ENCODE measurements around the gene KCNK5. TPM values are rescaled to one million over a fixed set of nuclear protein-coding genes. Genes with fewer than 3 reads are reported as not detected.

KCNK5 gene
- total and polyA plus RNA-seq, 7 donors, result 3.0 to 26.9 (median 7.5) TPM

GRCh38 chr6:39218868-39219567, 10.3 kb downstream of the KCNK5 start:
- H3K27me3 ChIP-seq, result no peaks in the 10 kb centered on the region
- TF ChIP-seq EP300 (IDR thresholded peaks at IDR 0.05) (no peak), CTCF (IDR thresholded peaks at IDR 0.05) (no peak), POLR2A (IDR thresholded peaks at IDR 0.05) (no peak), POLR2AphosphoS5 (IDR thresholded peaks at IDR 0.05) (no peak)
- H3K4me1 ChIP-seq, result no peaks in the 10 kb centered on the region
- WGBS, 2 donors, result 43 to 52% methylated on average over 5 of the region's 5 CpGs
- H3K36me3 ChIP-seq, result no peaks in the 10 kb centered on the region
- DNase-seq, result no peak
- intact Hi-C loops (cut with DNase I), result no loop called here
- H3K4me3 ChIP-seq, result no peak overlapping the region
- no peak overlapping the region for H3K27ac ChIP-seq
- H3K9me3 ChIP-seq, result no peaks in the 10 kb centered on the region

GRCh38 chr6:39217177-39217864, 12.0 kb downstream of the KCNK5 start:
- no peaks in the 10 kb centered on the region for H3K4me1 ChIP-seq
- no peak overlapping the region for H3K27ac ChIP-seq
- intact Hi-C loops (cut with DNase I), result no loop called here

GRCh38 chr6:39215640-39216158, 13.6 kb downstream of the KCNK5 start:
- 14 to 62% methylated on average over 10 of the region's 10 CpGs for WGBS, 2 donors
- intact Hi-C loops (cut with DNase I), result no loop called here
- Histone ChIP-seq H3K27ac (no peak overlapping the region), H3K4me1 (no peaks in the 10 kb centered on the region), H3K36me3 (no peaks in the 10 kb centered on the region), H3K27me3 (no peaks in the 10 kb centered on the region), H3K9me3 (no peaks in the 10 kb centered on the region), H3K4me3 (no peak overlapping the region)
- TF ChIP-seq POLR2AphosphoS5 (IDR thresholded peaks at IDR 0.05), result no peak
- TF ChIP-seq CTCF (IDR thresholded peaks at IDR 0.05), result no peak
- no peak for TF ChIP-seq EP300 (IDR thresholded peaks at IDR 0.05)
- no peak for DNase-seq

More at GRCh38 chr6:39217177-39217864, 12.0 kb downstream of the KCNK5 start:
- TF ChIP-seq CTCF (IDR thresholded peaks at IDR 0.05) (no peak), POLR2AphosphoS5 (IDR thresholded peaks at IDR 0.05) (no peak), EP300 (IDR thresholded peaks at IDR 0.05) (no peak), POLR2A (IDR thresholded peaks at IDR 0.05) (no peak)
- 26 to 67% methylated on average over 11 of the region's 11 CpGs for WGBS, 2 donors
- Histone ChIP-seq H3K9me3 (no peaks in the 10 kb centered on the region), H3K27me3 (no peaks in the 10 kb centered on the region), H3K4me3 (no peak overlapping the region), H3K36me3 (no peaks in the 10 kb centered on the region)
- DNase-seq, result no peak

DNA sequence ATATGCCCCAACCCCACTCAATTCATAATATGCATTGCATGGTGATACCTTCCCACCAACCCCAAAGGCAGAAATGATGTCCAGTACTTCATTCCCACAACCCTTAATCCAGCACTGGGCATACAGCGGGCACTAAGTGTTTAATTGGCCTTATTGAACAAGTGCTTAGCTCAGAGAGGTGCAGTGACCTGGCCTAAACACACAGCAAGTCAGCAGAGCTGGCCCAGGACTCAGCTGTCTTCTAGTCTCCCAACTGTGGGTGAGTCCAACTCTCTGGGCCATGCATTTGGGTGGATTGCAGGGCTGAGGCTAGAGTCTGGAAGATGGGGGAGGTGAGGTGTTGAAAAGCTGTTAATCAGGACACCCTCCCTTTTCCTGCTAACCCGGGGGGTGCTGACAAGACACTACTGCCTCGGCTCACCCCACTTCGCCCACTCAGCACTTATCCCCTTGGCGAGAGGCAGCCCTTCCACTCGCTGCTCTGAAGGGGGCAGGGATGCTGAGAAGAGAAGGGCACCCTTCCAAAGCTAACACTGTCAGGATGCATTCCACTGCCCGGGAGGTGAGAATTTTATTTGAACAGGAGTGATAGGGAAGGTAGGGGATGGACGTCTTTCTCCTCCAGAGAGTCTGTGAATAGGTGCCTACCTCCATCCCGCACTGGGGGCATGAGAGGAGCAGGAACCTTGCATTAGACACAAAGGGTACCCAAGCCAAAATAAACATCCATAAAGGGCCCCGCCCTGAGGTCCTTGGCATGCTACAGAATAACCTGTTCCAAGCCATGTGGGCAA, 14.2 kb downstream of the KCNK5 start:
- Histone ChIP-seq H3K27me3 (no peaks in the 10 kb centered on the region), H3K27ac (no peak overlapping the region), H3K4me1 (no peaks in the 10 kb centered on the region), H3K9me3 (no peaks in the 10 kb centered on the region), H3K4me3 (no peak overlapping the region), H3K36me3 (no peaks in the 10 kb centered on the region)
- intact Hi-C loops (cut with DNase I), result no loop called here
- WGBS, 2 donors, result 21 to 62% methylated on average over 10 of the region's 10 CpGs
- TF ChIP-seq EP300 (IDR thresholded peaks at IDR 0.05) (no peak), POLR2A (IDR thresholded peaks at IDR 0.05) (no peak)
- DNase-seq, result no peak
